Measurements from ENCODE around the gene SOX18. TPM values are rescaled to one million over a fixed set of nuclear protein-coding genes. Genes with fewer than 3 reads are reported as not detected.

The SOX18 gene
- total and polyA plus RNA-seq, 7 donors = 0.69 to 11.9 (median 3.0) TPM

GRCh38 chr20:64062276-64062595, 12.8 kb upstream of the SOX18 start:
- no peaks in the 10 kb centered on the region for H3K36me3 ChIP-seq
- WGBS, 2 donors = 66 to 74% methylated on average over 5 of the region's 5 CpGs
- TF ChIP-seq POLR2AphosphoS5 (IDR thresholded peaks at IDR 0.05) (no peak), CTCF (IDR thresholded peaks at IDR 0.05) (no peak), EP300 (IDR thresholded peaks at IDR 0.05) (no peak), POLR2A (IDR thresholded peaks at IDR 0.05) (no peak)
- H3K4me1 ChIP-seq = peaks cover 0 to 36% (median 25%) of the 10 kb centered on the region in 4 donors
- DNase-seq = no peak
- H3K27me3 ChIP-seq = no peaks in the 10 kb centered on the region
- peak overlapping the region; percentile 77 to 91 (median 88) for H3K27ac ChIP-seq
- intact Hi-C loops (cut with DNase I) = no loop called here
- H3K9me3 ChIP-seq = no peaks in the 10 kb centered on the region
- peak overlapping the region; percentile 72 to 95 (median 89) for H3K4me3 ChIP-seq

GRCh38 chr20:64058536-64058935, 9.1 kb upstream of the SOX18 start:
- DNase-seq = no peak
- no peak for TF ChIP-seq EP300 (IDR thresholded peaks at IDR 0.05)
- no peak for TF ChIP-seq POLR2AphosphoS5 (IDR thresholded peaks at IDR 0.05)
- no peak for TF ChIP-seq POLR2A (IDR thresholded peaks at IDR 0.05)
- TF ChIP-seq CTCF (IDR thresholded peaks at IDR 0.05) = no peak
- Histone ChIP-seq H3K4me1 (peaks cover 0 to 15% (median 9%) of the 10 kb centered on the region in 4 donors), H3K27me3 (peaks cover 0 to 29% (median 24%) of the 10 kb centered on the region in 3 donors), H3K27ac (no peak overlapping the region), H3K9me3 (no peaks in the 10 kb centered on the region), H3K4me3 (no peak overlapping the region), H3K36me3 (no peaks in the 10 kb centered on the region)
- intact Hi-C loops (cut with DNase I) = no loop called here
- WGBS, 2 donors = 37 to 73% methylated on average over 12 of the region's 12 CpGs

- peak overlapping the region in 1 of 4 donors; percentile 10 for H3K4me3 ChIP-seq
- 27 to 38% methylated on average over 33 of the region's 33 CpGs for WGBS, 2 donors
- peaks cover 0 to 35% (median 30%) of the 10 kb centered on the region in 3 donors for H3K27me3 ChIP-seq
- no peaks in the 10 kb centered on the region for H3K9me3 ChIP-seq
- DNase-seq = peak; percentile 82
- H3K27ac ChIP-seq = peak overlapping the region; percentile 10 to 71 (median 48)
- TF ChIP-seq EP300 (IDR thresholded peaks at IDR 0.05) = no peak
- TF ChIP-seq CTCF (IDR thresholded peaks at IDR 0.05) = peak; percentile 60 to 83 (median 77)
- H3K36me3 ChIP-seq = no peaks in the 10 kb centered on the region
- peaks cover 0 to 15% (median 7%) of the 10 kb centered on the region in 4 donors for H3K4me1 ChIP-seq
- intact Hi-C loops (cut with DNase I) = no loop called here
These were observed 8.4 kb upstream of the SOX18 start for GRCh38 chr20:64057628-64058498.

GRCh38 chr20:64056889-64057627, 7.6 kb upstream of the SOX18 start:
- TF ChIP-seq CTCF (IDR thresholded peaks at IDR 0.05) (no peak), POLR2AphosphoS5 (IDR thresholded peaks at IDR 0.05) (no peak), POLR2A (IDR thresholded peaks at IDR 0.05) (no peak)
- 60 to 66% methylated on average over 39 of the region's 39 CpGs for WGBS, 2 donors
- DNase-seq = no peak
- intact Hi-C loops (cut with DNase I) = no loop called here
- Histone ChIP-seq H3K27me3 (peaks cover 0 to 43% (median 35%) of the 10 kb centered on the region in 3 donors), H3K36me3 (no peaks in the 10 kb centered on the region), H3K27ac (peak overlapping the region; percentile 10 to 71 (median 48)), H3K9me3 (no peaks in the 10 kb centered on the region), H3K4me3 (peak overlapping the region in 1 of 4 donors; percentile 10), H3K4me1 (peaks cover 0 to 8% (median 2%) of the 10 kb centered on the region in 4 donors)

All from sigmoid colon (tissue), 7 donors.